ENCODE data around the gene SEZ6L2. TPM values are rescaled to one million over a fixed set of nuclear protein-coding genes. Genes with fewer than 3 reads are reported as not detected.

SEZ6L2 gene
- total and polyA plus RNA-seq, 8 donors = 12.6 to 38.8 (median 18.3) TPM

DNA sequence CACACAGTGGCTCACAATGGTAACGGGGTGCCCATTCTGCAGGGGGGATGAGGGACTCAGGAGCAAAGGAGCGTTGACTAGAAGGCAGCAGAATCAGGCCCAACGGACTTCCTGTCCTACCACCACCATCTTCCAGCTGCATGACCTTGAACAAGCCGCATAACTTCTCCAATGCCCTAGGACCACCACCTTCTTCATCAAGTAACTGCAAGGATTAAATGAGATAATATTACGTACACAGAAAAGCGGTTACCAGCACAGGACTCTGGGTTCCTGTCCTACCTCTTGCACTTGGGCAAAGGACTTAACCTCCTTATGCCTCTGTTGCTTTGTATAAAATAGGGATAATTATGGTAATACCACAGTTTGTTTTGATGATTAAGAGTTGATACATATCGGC, 5.6 kb upstream of the SEZ6L2 start:
- Histone ChIP-seq H3K27me3 (no peaks in the 10 kb centered on the region), H3K4me3 (no peak overlapping the region), H3K36me3 (no peaks in the 10 kb centered on the region), H3K9me3 (no peaks in the 10 kb centered on the region), H3K27ac (no peak overlapping the region), H3K4me1 (peaks cover 0 to 5% (median 0%) of the 10 kb centered on the region in 3 donors)
- ATAC-seq (no peak), DNase-seq (no peak), FAIRE-seq (no peak)
- TF ChIP-seq, protein P1, sequence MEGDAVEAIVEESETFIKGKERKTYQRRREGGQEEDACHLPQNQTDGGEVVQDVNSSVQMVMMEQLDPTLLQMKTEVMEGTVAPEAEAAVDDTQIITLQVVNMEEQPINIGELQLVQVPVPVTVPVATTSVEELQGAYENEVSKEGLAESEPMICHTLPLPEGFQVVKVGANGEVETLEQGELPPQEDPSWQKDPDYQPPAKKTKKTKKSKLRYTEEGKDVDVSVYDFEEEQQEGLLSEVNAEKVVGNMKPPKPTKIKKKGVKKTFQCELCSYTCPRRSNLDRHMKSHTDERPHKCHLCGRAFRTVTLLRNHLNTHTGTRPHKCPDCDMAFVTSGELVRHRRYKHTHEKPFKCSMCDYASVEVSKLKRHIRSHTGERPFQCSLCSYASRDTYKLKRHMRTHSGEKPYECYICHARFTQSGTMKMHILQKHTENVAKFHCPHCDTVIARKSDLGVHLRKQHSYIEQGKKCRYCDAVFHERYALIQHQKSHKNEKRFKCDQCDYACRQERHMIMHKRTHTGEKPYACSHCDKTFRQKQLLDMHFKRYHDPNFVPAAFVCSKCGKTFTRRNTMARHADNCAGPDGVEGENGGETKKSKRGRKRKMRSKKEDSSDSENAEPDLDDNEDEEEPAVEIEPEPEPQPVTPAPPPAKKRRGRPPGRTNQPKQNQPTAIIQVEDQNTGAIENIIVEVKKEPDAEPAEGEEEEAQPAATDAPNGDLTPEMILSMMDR (IDR thresholded peaks at IDR 0.05) = no peak
- intact Hi-C loops (cut with DNase I) = no loop called here
- 89 to 92% methylated on average over 7 of the region's 7 CpGs for WGBS, 2 donors

DNA sequence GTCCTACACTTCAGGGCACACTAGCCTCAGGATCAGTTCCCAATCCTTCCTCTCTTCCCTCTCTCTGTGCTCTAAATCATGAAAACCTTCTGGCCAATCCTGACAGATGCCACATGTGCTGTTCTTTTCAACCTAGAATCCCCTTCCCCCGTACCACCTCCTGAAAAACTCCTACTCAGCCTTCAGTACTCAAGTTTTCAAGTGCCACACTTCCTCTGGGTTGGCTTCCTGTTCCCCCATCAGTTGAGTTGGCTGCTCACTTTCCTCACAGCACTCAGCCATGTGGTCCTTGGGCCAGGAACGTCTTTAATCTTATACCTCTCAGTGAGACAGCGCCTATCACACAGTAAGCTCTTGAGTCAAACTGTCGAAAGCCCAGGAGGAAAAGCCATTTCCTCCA, 4.2 kb upstream of the SEZ6L2 start:
- H3K4me1 ChIP-seq = peaks cover 0 to 5% (median 2%) of the 10 kb centered on the region in 3 donors
- TF ChIP-seq, protein P1 (IDR thresholded peaks at IDR 0.05) = no peak
- intact Hi-C loops (cut with DNase I) = no loop called here

DNA sequence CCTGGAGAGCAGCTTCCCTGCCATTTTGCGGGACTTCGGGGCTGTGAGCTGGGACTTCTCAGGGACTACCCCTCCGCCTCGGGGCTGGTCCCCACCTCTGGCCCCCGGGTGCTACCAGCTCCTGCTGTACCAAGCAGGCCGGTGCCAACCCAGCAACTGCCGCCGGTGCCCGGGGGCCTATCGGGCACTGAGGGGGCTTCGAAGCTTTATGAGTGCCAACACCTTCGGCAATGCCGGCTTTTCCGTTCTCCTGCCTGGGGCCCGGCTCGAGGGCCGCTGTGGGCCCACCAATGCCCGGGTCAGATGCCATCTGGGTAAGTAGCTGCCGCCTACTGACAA, 2.2 kb upstream of the SEZ6L2 start:
- peaks cover 0 to 5% (median 4%) of the 10 kb centered on the region in 3 donors for H3K4me1 ChIP-seq
- TF ChIP-seq, protein P1 (IDR thresholded peaks at IDR 0.05) = no peak
- FAIRE-seq = no peak

More for the DNA sequence above, 4.2 kb upstream of the SEZ6L2 start:
- H3K36me3 ChIP-seq = no peaks in the 10 kb centered on the region
- H3K4me3 ChIP-seq = no peak overlapping the region
- no peaks in the 10 kb centered on the region for H3K27me3 ChIP-seq
- 80 to 82% methylated on average over 4 of the region's 4 CpGs for WGBS, 2 donors
- no peak for FAIRE-seq
- ATAC-seq = no peak
- no peak for DNase-seq
- no peaks in the 10 kb centered on the region for H3K9me3 ChIP-seq
- H3K27ac ChIP-seq = no peak overlapping the region

DNA sequence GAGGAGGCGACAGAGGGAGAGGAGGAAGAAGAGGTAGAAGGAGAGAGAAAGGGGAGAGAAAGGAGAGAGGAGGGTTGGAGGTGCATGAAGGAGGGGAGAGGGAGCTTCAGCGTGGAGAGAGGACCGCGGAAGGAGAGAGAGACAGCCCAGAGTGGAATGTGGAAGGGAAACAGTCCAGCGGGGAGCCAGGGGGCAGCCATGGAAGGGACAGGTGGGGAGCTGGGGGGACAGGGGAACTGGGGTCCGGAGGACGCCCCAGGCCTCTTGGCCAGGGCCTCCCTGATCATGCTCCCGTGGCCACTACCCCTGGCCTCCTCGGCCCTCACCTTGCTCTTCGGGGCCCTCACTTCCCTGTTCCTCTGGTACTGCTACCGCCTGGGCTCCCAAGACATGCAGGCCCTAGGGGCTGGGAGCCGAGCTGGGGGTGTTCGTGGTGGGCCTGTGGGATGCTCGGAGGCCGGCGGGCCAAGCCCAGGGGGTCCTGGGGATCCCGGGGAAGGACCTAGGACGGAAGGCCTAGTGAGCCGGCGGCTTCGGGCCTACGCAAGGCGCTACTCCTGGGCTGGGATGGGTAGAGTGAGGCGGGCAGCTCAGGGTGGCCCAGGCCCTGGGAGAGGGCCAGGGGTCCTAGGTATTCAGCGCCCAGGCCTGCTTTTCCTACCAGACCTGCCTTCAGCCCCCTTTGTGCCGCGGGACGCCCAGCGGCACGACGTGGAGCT, 1.7 kb upstream of the SEZ6L2 start:
- Histone ChIP-seq H3K4me1 (peaks cover 0 to 5% (median 4%) of the 10 kb centered on the region in 3 donors), H3K4me3 (peak overlapping the region; percentile 51 to 67 (median 56)), H3K9me3 (no peaks in the 10 kb centered on the region), H3K36me3 (no peaks in the 10 kb centered on the region), H3K27ac (peak overlapping the region; percentile 60 to 85 (median 76)), H3K27me3 (no peaks in the 10 kb centered on the region)
- ATAC-seq (no peak), DNase-seq (peak in 1 of 6 donors; percentile 52), FAIRE-seq (no peak)
- TF ChIP-seq, protein P1 (IDR thresholded peaks at IDR 0.05) = no peak
- WGBS, 2 donors = 56 to 59% methylated on average over 31 of the region's 31 CpGs
- intact Hi-C loops (cut with DNase I) = no loop called here

More for the DNA sequence above, 2.2 kb upstream of the SEZ6L2 start:
- WGBS, 2 donors = 88 to 90% methylated on average over 18 to 19 of the region's 19 CpGs
- Histone ChIP-seq H3K4me3 (peak overlapping the region in 2 of 4 donors; percentile 59 to 67), H3K9me3 (no peaks in the 10 kb centered on the region), H3K36me3 (no peaks in the 10 kb centered on the region), H3K27me3 (no peaks in the 10 kb centered on the region), H3K27ac (no peak overlapping the region)
- intact Hi-C loops (cut with DNase I) = no loop called here
- no peak for ATAC-seq
- DNase-seq = peak in 2 of 6 donors; percentile 54 to 76
